GM19240 (cell line): ENCODE results near the gene C19orf25.

Source experiments
- DNase-seq: peaks from one replicate; pipeline ENCODE4 v3.0.0; 2011; ENCODE audit warnings: low spot score; ENCODE audit not compliant: insufficient read length

Gene C19orf25

GRCh38 chr19:1433119-1434039 lies 45.6 kb downstream of the C19orf25 start:
- DNase-seq = no peak

GRCh38 chr19:1432507-1432887 lies 46.5 kb downstream of the C19orf25 start:
- DNase-seq = no peak

GRCh38 chr19:1431759-1432506 lies 47.1 kb downstream of the C19orf25 start:
- DNase-seq = no peak

- DNase-seq = no peak
These were observed 48.8 kb downstream of the C19orf25 start for GRCh38 chr19:1430246-1430645.

GRCh38 chr19:1429750-1430149 lies 49.3 kb downstream of the C19orf25 start:
- no peak for DNase-seq

- no peak for DNase-seq
These were observed 50.1 kb downstream of the C19orf25 start for GRCh38 chr19:1428738-1429391.

- DNase-seq = no peak
These were observed 51.6 kb downstream of the C19orf25 start for GRCh38 chr19:1427221-1427920.

- DNase-seq = no peak
These were observed 52.3 kb downstream of the C19orf25 start for GRCh38 chr19:1426736-1427135.

GRCh38 chr19:1425902-1426301 lies 53.1 kb downstream of the C19orf25 start:
- DNase-seq = no peak

- DNase-seq = no peak
These were observed 53.7 kb downstream of the C19orf25 start for GRCh38 chr19:1425102-1425837.

GRCh38 chr19:1424192-1424955 lies 54.6 kb downstream of the C19orf25 start:
- DNase-seq = no peak

- no peak for DNase-seq
These were observed 55.4 kb downstream of the C19orf25 start for GRCh38 chr19:1423436-1424191.
